Endothelial cell of umbilical vein (primary cell): ENCODE data around the gene STKLD1.

Experiments used
- EZH2 ChIP-seq: IDR thresholded peaks from 2 replicates; pipeline ENCODE4 v1.6.1; 2012; ENCODE audit warnings: borderline replicate concordance, low read depth, mild to moderate bottlenecking, moderate library complexity, low read length, inconsistent platforms; ENCODE audit not compliant: severe bottlenecking
- TF ChIP-seq, protein P1 (sequence below), 2 donors: IDR thresholded peaks; 1 replicate in 1 of 2; 2 replicates in 1 of 2; pipeline ENCODE4 v1.5.1; 2011; ENCODE audit warnings: low read length in 2 of 2, mild to moderate bottlenecking in 2 of 2, moderate library complexity in 2 of 2, control low read depth in 1 of 2, inconsistent platforms in 1 of 2, low read depth in 1 of 2; ENCODE audit not compliant: insufficient read depth in 1 of 2; ENCODE audit errors: extremely low read depth in 1 of 2

GRCh38 chr9:133345596-133345995, 30.6 kb upstream of the STKLD1 start:
- no peak for TF ChIP-seq EZH2
- TF ChIP-seq, protein P1, sequence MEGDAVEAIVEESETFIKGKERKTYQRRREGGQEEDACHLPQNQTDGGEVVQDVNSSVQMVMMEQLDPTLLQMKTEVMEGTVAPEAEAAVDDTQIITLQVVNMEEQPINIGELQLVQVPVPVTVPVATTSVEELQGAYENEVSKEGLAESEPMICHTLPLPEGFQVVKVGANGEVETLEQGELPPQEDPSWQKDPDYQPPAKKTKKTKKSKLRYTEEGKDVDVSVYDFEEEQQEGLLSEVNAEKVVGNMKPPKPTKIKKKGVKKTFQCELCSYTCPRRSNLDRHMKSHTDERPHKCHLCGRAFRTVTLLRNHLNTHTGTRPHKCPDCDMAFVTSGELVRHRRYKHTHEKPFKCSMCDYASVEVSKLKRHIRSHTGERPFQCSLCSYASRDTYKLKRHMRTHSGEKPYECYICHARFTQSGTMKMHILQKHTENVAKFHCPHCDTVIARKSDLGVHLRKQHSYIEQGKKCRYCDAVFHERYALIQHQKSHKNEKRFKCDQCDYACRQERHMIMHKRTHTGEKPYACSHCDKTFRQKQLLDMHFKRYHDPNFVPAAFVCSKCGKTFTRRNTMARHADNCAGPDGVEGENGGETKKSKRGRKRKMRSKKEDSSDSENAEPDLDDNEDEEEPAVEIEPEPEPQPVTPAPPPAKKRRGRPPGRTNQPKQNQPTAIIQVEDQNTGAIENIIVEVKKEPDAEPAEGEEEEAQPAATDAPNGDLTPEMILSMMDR (IDR thresholded peaks at IDR 0.05; ENCODE audit: extremely low read depth in 1 of 2, insufficient read depth in 1 of 2, low read depth in 1 of 2, low read length in 2 of 2), result no peak
